Lower leg skin (tissue), 3 donors: ENCODE measurements around the gene TSPAN33.

Experiments
- CTCF ChIP-seq, 3 donors: fragments of 450-650 bp; IDR thresholded peaks; one replicate each; pipeline ENCODE4 v1.5.1; 2016; ENCODE audit warnings: antibody characterized with exemption in 3 of 3, mild to moderate bottlenecking in 3 of 3, moderate library complexity in 2 of 3
- POLR2A ChIP-seq, 2 donors: fragments of 450-650 bp; IDR thresholded peaks; one replicate each; pipeline ENCODE4 v1.6.1; 2016 to 2017; ENCODE audit warnings: antibody characterized with exemption in 2 of 2, mild to moderate bottlenecking in 1 of 2, moderate library complexity in 1 of 2

- no peak for TF ChIP-seq CTCF (IDR thresholded peaks at IDR 0.05)
- TF ChIP-seq POLR2A (IDR thresholded peaks at IDR 0.05) = no peak
Observed at GRCh38 chr7:129161524-129162225, 17.2 kb downstream of the TSPAN33 start.
